Calu3 (cell line): Measurements from ENCODE around the gene SMOC2. TPM values are rescaled to one million over a fixed set of nuclear protein-coding genes. Genes with fewer than 3 reads are reported as not detected.

ENCODE experiments used
- BruUV-seq: library from RNA; stranded (reverse); fragments of 400-500 nt; replicated peaks from 2 replicates; lab custom pipeline; 2021; lab: Mats Ljungman, UMichigan
- CTCF ChIA-PET: fragments of 300-600 bp; sonication (Branson Sonifier 250); formaldehyde crosslinking; loops from one replicate; lab custom pipeline; 2022; ENCODE audit warnings: antibody characterized with exemption; lab: Charles Lee
- DNase-seq: peaks from one replicate; pipeline ENCODE4 v3.0.0; 2022
- H3K27ac Mint-ChIP-seq: one replicate; pipeline ENCODE4 v1.8.0; 2022; ENCODE audit warnings: mixed read lengths; ENCODE audit not compliant: unreplicated experiment
- H3K27me3 Mint-ChIP-seq: one replicate; pipeline ENCODE4 v1.8.0; 2022; ENCODE audit warnings: mixed read lengths; ENCODE audit not compliant: unreplicated experiment
- H3K36me3 Mint-ChIP-seq: one replicate; pipeline ENCODE4 v1.8.0; 2022; ENCODE audit warnings: mild to moderate bottlenecking, moderate library complexity, mixed read lengths; ENCODE audit not compliant: insufficient read depth, unreplicated experiment
- H3K4me1 Mint-ChIP-seq: one replicate; pipeline ENCODE4 v1.8.0; 2022; ENCODE audit warnings: mild to moderate bottlenecking, low read depth, mixed read lengths; ENCODE audit not compliant: unreplicated experiment
- H3K4me3 Mint-ChIP-seq: one replicate; pipeline ENCODE4 v1.8.0; 2022; ENCODE audit warnings: mild to moderate bottlenecking, low read depth, moderate library complexity, mixed read lengths; ENCODE audit not compliant: unreplicated experiment
- H3K9me3 Mint-ChIP-seq: one replicate; pipeline ENCODE4 v1.8.0; 2022; ENCODE audit warnings: low read depth, mixed read lengths; ENCODE audit not compliant: unreplicated experiment
- intact Hi-C: fragments of 100-400 bp; cut with micrococcal nuclease; formaldehyde crosslinking; loops from one replicate; pipeline ENCODE4 v1.10.0; 2022; ENCODE audit not compliant: unreplicated experiment
- total RNA-seq: library from RNA; stranded (reverse); gene quantifications from 2 replicates; pipeline ENCODE4 v1.2.3, GENCODE V29; 2022
- TF ChIP-seq, protein P1 (sequence below): fragments of 200-600 bp; IDR thresholded peaks from one replicate; pipeline ENCODE4 v1.8.0; 2022; ENCODE audit warnings: antibody characterized with exemption; ENCODE audit not compliant: unreplicated experiment

SMOC2 gene
- total RNA-seq, 1 experiment from 2014 or later, result 1.1 TPM

DNA sequence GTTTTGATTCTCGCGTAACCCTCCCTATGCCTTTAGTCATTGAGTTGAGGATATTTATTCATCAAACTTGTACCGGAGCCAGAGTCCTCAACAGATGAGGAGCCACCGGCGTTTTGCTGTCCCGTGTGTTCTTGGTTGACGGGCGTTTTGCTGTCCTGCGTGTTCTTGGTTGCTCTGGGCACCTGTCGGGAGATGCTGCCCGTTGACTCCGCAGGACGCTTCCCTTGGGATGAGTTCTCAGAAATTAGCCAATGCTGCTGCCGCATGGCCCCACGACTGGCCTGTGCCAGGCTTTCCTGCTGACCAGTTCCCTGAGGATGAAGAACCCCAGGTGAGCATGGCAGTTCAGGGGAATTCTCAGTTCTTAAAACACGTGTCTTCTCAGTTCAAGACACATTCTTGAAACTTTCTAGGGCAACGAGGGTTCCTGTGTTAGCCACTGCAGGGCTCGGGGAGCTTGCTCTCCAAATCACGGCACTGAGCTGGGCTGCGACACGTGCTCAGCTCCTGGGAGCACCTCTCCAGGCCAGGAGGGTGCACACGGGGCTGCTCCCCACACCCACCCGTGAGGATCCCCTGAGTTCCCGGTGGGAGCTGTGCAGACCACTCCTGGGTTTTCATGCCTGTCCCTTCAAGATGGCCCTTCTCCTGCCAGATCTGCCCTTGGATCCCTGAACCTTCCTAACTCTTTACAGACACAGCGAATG is 265.6 kb downstream of the SMOC2 start:
- TF ChIP-seq, protein P1, sequence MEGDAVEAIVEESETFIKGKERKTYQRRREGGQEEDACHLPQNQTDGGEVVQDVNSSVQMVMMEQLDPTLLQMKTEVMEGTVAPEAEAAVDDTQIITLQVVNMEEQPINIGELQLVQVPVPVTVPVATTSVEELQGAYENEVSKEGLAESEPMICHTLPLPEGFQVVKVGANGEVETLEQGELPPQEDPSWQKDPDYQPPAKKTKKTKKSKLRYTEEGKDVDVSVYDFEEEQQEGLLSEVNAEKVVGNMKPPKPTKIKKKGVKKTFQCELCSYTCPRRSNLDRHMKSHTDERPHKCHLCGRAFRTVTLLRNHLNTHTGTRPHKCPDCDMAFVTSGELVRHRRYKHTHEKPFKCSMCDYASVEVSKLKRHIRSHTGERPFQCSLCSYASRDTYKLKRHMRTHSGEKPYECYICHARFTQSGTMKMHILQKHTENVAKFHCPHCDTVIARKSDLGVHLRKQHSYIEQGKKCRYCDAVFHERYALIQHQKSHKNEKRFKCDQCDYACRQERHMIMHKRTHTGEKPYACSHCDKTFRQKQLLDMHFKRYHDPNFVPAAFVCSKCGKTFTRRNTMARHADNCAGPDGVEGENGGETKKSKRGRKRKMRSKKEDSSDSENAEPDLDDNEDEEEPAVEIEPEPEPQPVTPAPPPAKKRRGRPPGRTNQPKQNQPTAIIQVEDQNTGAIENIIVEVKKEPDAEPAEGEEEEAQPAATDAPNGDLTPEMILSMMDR, result no peak
- DNase-seq, result no peak
- CTCF ChIA-PET, result no interaction called here
- H3K36me3 Mint-ChIP-seq, result no peaks in the 10 kb centered on the region
- BruUV-seq, result no TSS peak
- H3K27me3 Mint-ChIP-seq, result no peaks in the 10 kb centered on the region
- no peak overlapping the region for H3K27ac Mint-ChIP-seq
- no peaks in the 10 kb centered on the region for H3K4me1 Mint-ChIP-seq
- intact Hi-C loops, result no loop called here
- H3K4me3 Mint-ChIP-seq, result no peak overlapping the region
- H3K9me3 Mint-ChIP-seq, result no peaks in the 10 kb centered on the region

DNA sequence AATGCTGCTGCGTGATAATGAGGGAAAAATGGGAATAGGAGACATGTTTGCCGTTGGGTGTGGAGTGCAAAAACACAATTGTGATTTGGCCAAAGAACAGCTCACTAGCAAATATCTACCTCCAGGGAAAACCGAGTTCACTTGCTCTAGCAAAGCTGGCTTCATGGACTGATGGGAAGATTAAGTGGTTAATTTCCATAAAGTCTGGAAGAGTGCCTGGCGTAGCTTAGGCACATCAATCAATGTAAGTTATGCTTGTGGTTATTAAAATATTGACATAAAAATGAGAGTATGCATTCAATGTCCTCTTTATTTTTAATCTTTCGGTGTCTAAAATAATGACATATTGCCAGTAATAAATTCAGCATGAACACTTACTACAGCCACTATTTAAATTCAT is 267.5 kb downstream of the SMOC2 start:
- no peak for DNase-seq
- BruUV-seq, result no TSS peak
- Mint-ChIP-seq H3K36me3 (no peaks in the 10 kb centered on the region), H3K4me1 (no peaks in the 10 kb centered on the region), H3K27me3 (no peaks in the 10 kb centered on the region), H3K4me3 (no peak overlapping the region), H3K27ac (no peak overlapping the region), H3K9me3 (no peaks in the 10 kb centered on the region)
- intact Hi-C loops, result no loop called here
- CTCF ChIA-PET, result no interaction called here
- TF ChIP-seq, protein P1, result no peak

DNA sequence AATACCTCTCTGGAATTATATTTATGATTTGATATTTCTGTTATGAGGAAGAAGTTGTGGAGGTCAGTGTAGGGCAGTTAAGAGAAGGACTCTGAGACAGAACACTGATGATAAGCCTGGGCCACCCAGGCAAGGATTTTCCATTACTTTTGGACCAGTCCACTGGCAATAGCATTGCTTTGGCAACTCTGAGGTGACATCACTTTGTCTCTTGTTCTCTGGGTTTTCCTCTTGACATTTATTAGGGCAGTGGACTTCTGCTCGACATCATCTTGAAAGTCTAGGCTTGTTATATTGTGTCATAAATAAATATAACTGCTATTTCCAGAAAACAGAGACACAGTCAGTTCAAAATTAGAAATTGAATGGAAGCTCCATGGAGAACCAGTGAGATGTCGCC is 268.0 kb downstream of the SMOC2 start:
- Mint-ChIP-seq H3K4me3 (no peak overlapping the region), H3K27me3 (no peaks in the 10 kb centered on the region), H3K27ac (no peak overlapping the region), H3K4me1 (no peaks in the 10 kb centered on the region), H3K9me3 (no peaks in the 10 kb centered on the region), H3K36me3 (no peaks in the 10 kb centered on the region)
- TF ChIP-seq, protein P1, result no peak
- intact Hi-C loops, result no loop called here
- no TSS peak for BruUV-seq
- no peak for DNase-seq
- CTCF ChIA-PET, result no interaction called here

DNA sequence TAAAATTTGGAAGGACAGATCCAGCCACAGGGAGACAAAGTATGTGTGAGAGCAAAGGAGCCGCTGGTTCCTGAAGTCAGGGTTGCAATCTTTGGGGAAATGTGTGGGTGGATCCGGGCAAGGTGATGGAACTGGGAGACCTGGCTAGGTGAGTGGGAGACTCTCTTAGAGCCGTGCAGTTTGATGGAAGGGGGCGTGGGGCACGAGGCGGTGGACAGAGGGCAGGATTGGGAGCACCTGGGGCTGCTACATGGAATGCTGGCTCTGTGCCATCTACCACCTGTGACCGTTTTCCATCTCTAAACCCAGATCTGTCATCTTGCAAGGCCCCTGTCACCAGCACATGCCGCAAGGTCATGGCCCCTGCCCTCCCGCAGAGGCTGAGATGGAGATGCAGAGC is 268.4 kb downstream of the SMOC2 start:
- intact Hi-C loops, result no loop called here
- H3K36me3 Mint-ChIP-seq, result no peaks in the 10 kb centered on the region
- DNase-seq, result no peak
- no peak overlapping the region for H3K27ac Mint-ChIP-seq
- no peaks in the 10 kb centered on the region for H3K4me1 Mint-ChIP-seq
- TF ChIP-seq, protein P1, result no peak
- H3K4me3 Mint-ChIP-seq, result no peak overlapping the region
- no peaks in the 10 kb centered on the region for H3K9me3 Mint-ChIP-seq
- no TSS peak for BruUV-seq
- no peaks in the 10 kb centered on the region for H3K27me3 Mint-ChIP-seq
- CTCF ChIA-PET, result no interaction called here
